CD14-positive monocyte (primary cell): ENCODE measurements around the gene ITIH3. TPM values are rescaled to one million over a fixed set of nuclear protein-coding genes. Genes with fewer than 3 reads are reported as not detected.
"Not testable (repeated sequence)": the region's sequence is repeated elsewhere in the genome, so short reads cannot be mapped to it uniquely, and the experiment has no call there.

Experiments
- DNase-seq, 3 donors: peaks; one replicate each; pipeline ENCODE4 v3.0.0-alpha.2; 2011 to 2022
- H2AFZ ChIP-seq: 2 replicates; pipeline ENCODE4 v1.6.0; 2012; ENCODE audit warnings: mild to moderate bottlenecking, low read depth, low read length, inconsistent platforms; ENCODE audit not compliant: insufficient read depth, poor library complexity, severe bottlenecking
- H3K27ac ChIP-seq, 2 donors: 1 replicate in 1 of 2; 2 replicates in 1 of 2; pipeline ENCODE4 v1.5.1; 2012 to 2013; ENCODE audit warnings: low read length in 2 of 2, control low read depth in 1 of 2, inconsistent platforms in 1 of 2, low read depth in 1 of 2, mild to moderate bottlenecking in 1 of 2
- H3K27me3 ChIP-seq, 2 donors: one replicate each; pipeline versions ENCODE4 v1.6.0 to v1.6.1; 2011 to 2013; ENCODE audit warnings: low read length in 2 of 2; ENCODE audit not compliant: control insufficient read depth in 2 of 2, insufficient read depth in 2 of 2
- H3K36me3 ChIP-seq, 2 donors: replicated peaks in 1 of 2; 1 replicate in 1 of 2; 2 replicates in 1 of 2; pipeline versions ENCODE4 v1.5.1 to v1.6.1; 2012 to 2013; ENCODE audit warnings: low read length in 2 of 2, control low read depth in 1 of 2, inconsistent platforms in 1 of 2, mild to moderate bottlenecking in 1 of 2; ENCODE audit not compliant: insufficient read depth in 2 of 2, control insufficient read depth in 1 of 2
- H3K4me1 ChIP-seq, 2 donors: 1 replicate in 1 of 2; 2 replicates in 1 of 2; pipeline versions ENCODE4 v1.5.1 to v1.6.1; 2012 to 2013; ENCODE audit warnings: low read length in 2 of 2, control low read depth in 1 of 2, inconsistent platforms in 1 of 2, mild to moderate bottlenecking in 1 of 2, moderate library complexity in 1 of 2; ENCODE audit not compliant: insufficient read depth in 2 of 2, control insufficient read depth in 1 of 2
- H3K4me2 ChIP-seq: replicated peaks from 2 replicates; pipeline ENCODE3; 2012; ENCODE audit warnings: low read length, moderate library complexity, mild to moderate bottlenecking; ENCODE audit not compliant: poor library complexity, severe bottlenecking; ENCODE audit errors: extremely low read depth
- H3K4me3 ChIP-seq, 3 experiments: fragments of 200-600 bp in 1 of 3; sonication (generic) in 1 of 3; replicated peaks in 1 of 3; 1 replicate in 2 of 3; 2 replicates in 1 of 3; pipeline ENCODE4 v1.5.1; 2011 to 2013; ENCODE audit warnings: low read length in 3 of 3, mild to moderate bottlenecking in 3 of 3, control low read depth in 2 of 3, low read depth in 2 of 3, inconsistent platforms in 1 of 3, moderate library complexity in 1 of 3
- H3K79me2 ChIP-seq: 2 replicates; pipeline ENCODE4 v1.6.0; 2012; ENCODE audit warnings: mild to moderate bottlenecking, control low read depth, inconsistent platforms, low read length, moderate library complexity; ENCODE audit not compliant: insufficient read depth
- H3K9ac ChIP-seq: 2 replicates; pipeline ENCODE4 v1.6.0; 2017; ENCODE audit warnings: low read length, mild to moderate bottlenecking; ENCODE audit not compliant: insufficient read depth, poor library complexity, severe bottlenecking
- H3K9me3 ChIP-seq, 2 donors: replicated peaks in 1 of 2; 1 replicate in 1 of 2; 2 replicates in 1 of 2; pipeline versions ENCODE4 v1.5.1 to v1.6.1; 2012 to 2013; ENCODE audit warnings: low read length in 2 of 2, control low read depth in 1 of 2; ENCODE audit not compliant: control insufficient read depth in 1 of 2, insufficient read depth in 1 of 2
- H4K20me1 ChIP-seq: 2 replicates; pipeline ENCODE4 v1.6.0; 2012; ENCODE audit warnings: mild to moderate bottlenecking, low read length, control low read depth, moderate library complexity; ENCODE audit not compliant: insufficient read depth
- H3K27ac Mint-ChIP-seq, 7 donors: one replicate each; pipeline ENCODE4 v1.8.0; 2020; ENCODE audit warnings: mild to moderate bottlenecking in 7 of 7, mixed read lengths in 7 of 7, moderate library complexity in 6 of 7, inconsistent platforms in 2 of 7
- H3K27me3 Mint-ChIP-seq, 3 donors: one replicate each; pipeline ENCODE4 v1.8.0; 2021 to 2022; ENCODE audit warnings: low read depth in 3 of 3, mild to moderate bottlenecking in 3 of 3, mixed read lengths in 3 of 3, moderate library complexity in 3 of 3, inconsistent platforms in 1 of 3
- H3K36me3 Mint-ChIP-seq, 2 donors: one replicate each; pipeline ENCODE4 v1.8.0; 2020; ENCODE audit warnings: mixed read lengths in 2 of 2, inconsistent platforms in 1 of 2, mild to moderate bottlenecking in 1 of 2
- H3K4me1 Mint-ChIP-seq: one replicate; pipeline ENCODE4 v1.8.0; 2020; ENCODE audit warnings: mild to moderate bottlenecking, mixed read lengths
- H3K4me3 Mint-ChIP-seq, 2 donors: one replicate each; pipeline ENCODE4 v1.8.0; 2020; ENCODE audit warnings: mild to moderate bottlenecking in 2 of 2, mixed read lengths in 2 of 2, moderate library complexity in 1 of 2
- H3K9me3 Mint-ChIP-seq, 7 donors: one replicate each; pipeline ENCODE4 v1.8.0; 2020 to 2022; ENCODE audit warnings: mixed read lengths in 7 of 7, mild to moderate bottlenecking in 6 of 7, moderate library complexity in 6 of 7, inconsistent platforms in 2 of 7
- whole genome bisulfite sequencing: methylation state at CpG from one replicate; pipeline ENCODE4 v1.1.5; 2013; ENCODE audit warnings: missing lambda C conversion rate; ENCODE audit not compliant: insufficient coverage; 5-methylcytosine and 5-hydroxymethylcytosine counted together
- intact Hi-C, 2 donors: fragments of 100-400 bp; cut with micrococcal nuclease; formaldehyde crosslinking; loops; one replicate each; pipeline versions ENCODE4 v1.15.0 to v1.15.1; 2023
- polyA plus RNA-seq, 3 donors: library from polyadenylated mRNA; depleted of rRNA in 1 of 3; unstranded in 2 of 3; stranded (reverse) in 1 of 3; fragments of 300-500 nt in 2 of 3; fragments of >200 nt in 1 of 3; fragmentation: Illumina TruSeq in 2 of 3; gene quantifications; 1 replicate in 2 of 3; 2 replicates in 1 of 3; pipeline ENCODE4 v1.2.3, GENCODE V29; 2012 to 2021
- TF ChIP-seq, protein P1 (sequence below): fragments of 200-600 bp; IDR thresholded peaks from one replicate; pipeline ENCODE4 v1.8.0; 2022; ENCODE audit warnings: antibody characterized with exemption, mild to moderate bottlenecking

ITIH3 gene
- polyA plus RNA-seq, 3 donors = 0.07 TPM; not detected in 2

DNA sequence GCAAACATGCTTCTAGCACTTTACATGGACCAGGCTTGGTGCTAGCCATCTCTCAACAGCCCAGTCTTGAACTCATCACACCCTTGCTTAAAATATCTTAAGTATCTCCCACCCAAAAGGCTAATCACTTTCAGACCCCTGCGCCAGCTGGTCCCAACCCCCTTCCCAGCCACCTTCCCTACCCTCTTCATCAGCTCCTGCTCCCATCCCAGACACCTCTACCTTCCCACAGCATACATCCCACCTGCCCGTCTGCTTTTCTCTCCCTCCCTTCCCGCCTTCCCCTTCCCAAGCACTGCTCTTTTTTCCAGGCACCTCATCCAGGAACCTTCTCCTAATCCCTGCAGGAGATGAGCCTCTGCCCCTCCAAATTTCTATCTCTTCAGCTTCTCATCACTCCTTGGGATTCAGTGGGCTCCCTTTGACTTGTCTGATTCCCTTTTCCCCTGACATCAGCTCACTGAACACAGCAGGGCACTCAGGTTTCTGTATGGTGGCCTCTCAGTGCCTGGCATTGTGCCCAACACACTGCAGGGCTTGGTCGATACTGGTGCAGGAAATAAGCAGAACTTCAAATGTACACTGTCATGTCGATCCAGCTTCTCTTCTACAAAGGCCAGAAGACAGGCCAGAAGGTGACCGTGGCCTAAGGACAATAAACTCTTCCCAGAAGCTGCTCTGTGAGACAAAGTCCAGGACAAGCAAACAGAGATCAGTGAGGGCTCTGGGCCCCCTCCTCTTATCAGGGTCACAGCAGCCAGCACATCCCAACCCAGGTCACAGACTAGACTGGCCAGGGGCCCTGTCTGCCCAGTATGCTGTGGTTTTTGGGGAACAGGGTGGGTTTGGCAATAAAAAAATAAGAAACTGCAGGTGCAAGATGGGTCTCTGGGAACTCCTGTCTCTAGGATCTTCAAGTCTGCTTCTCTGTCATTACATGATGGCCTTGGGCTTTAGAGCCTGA lies 19.4 kb upstream of the ITIH3 start:
- H3K4me3 Mint-ChIP-seq = peak overlapping the region in 1 of 2 donors; percentile 62
- H3K9me3 Mint-ChIP-seq = peaks cover 0 to 1% (median 0%) of the 10 kb centered on the region in 7 donors
- H3K9ac ChIP-seq = peak overlapping the region; percentile 49

DNA sequence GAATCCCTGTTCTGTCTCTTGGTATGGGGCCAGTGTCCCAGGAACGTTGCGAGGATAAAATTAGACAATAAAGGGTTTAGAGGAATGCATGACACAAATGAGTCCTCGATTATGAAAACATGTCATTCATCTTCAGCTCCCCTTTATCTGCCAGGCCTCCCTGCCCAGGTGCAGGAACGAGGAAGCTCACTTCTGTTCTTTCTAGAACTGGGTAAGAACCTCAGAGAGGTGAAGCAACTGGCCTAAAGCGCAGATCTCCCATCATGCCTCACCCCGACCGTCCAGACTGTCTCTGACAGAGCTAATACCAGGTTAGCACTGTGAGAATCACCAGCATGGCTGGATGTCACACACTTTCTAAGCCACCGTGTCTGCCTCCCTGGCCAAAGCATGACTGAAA lies 18.7 kb upstream of the ITIH3 start:
- H3K9ac ChIP-seq = peak overlapping the region; percentile 49
- 100% methylated on average over 1 of the region's 8 CpGs for WGBS
- H2AFZ ChIP-seq = peak overlapping the region; percentile 69
- DNase-seq = peak in 1 of 3 donors; percentile 11
- H3K27me3 ChIP-seq = no peaks in the 10 kb centered on the region
- H3K4me1 Mint-ChIP-seq = peaks cover 60% of the 10 kb centered on the region
- no peaks in the 10 kb centered on the region for H3K36me3 ChIP-seq
- H3K9me3 Mint-ChIP-seq = peaks cover 0 to 1% (median 0%) of the 10 kb centered on the region in 7 donors
- peaks cover 2 to 13% of the 10 kb centered on the region in 2 donors for H3K36me3 Mint-ChIP-seq
- intact Hi-C loops = no loop called here
- TF ChIP-seq, protein P1, sequence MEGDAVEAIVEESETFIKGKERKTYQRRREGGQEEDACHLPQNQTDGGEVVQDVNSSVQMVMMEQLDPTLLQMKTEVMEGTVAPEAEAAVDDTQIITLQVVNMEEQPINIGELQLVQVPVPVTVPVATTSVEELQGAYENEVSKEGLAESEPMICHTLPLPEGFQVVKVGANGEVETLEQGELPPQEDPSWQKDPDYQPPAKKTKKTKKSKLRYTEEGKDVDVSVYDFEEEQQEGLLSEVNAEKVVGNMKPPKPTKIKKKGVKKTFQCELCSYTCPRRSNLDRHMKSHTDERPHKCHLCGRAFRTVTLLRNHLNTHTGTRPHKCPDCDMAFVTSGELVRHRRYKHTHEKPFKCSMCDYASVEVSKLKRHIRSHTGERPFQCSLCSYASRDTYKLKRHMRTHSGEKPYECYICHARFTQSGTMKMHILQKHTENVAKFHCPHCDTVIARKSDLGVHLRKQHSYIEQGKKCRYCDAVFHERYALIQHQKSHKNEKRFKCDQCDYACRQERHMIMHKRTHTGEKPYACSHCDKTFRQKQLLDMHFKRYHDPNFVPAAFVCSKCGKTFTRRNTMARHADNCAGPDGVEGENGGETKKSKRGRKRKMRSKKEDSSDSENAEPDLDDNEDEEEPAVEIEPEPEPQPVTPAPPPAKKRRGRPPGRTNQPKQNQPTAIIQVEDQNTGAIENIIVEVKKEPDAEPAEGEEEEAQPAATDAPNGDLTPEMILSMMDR = no peak
- no peak overlapping the region for H3K4me3 ChIP-seq
- peaks cover 60 to 62% of the 10 kb centered on the region in 2 donors for H3K4me1 ChIP-seq
- peaks cover 0 to 4% (median 0%) of the 10 kb centered on the region in 3 donors for H3K27me3 Mint-ChIP-seq
- H3K79me2 ChIP-seq = no peaks in the 10 kb centered on the region
- no peak overlapping the region for H3K4me3 Mint-ChIP-seq
- H4K20me1 ChIP-seq = no peaks in the 10 kb centered on the region
- no peak overlapping the region for H3K4me2 ChIP-seq
- H3K27ac ChIP-seq = peak overlapping the region; percentile 74 to 89
- H3K9me3 ChIP-seq = no peaks in the 10 kb centered on the region
- H3K27ac Mint-ChIP-seq = peak overlapping the region; percentile 81 to 95 (median 93)

More for the DNA sequence above, 19.4 kb upstream of the ITIH3 start:
- H2AFZ ChIP-seq = peak overlapping the region; percentile 69
- no peak overlapping the region for H3K4me3 ChIP-seq
- Mint-ChIP-seq H3K4me1 (peaks cover 55% of the 10 kb centered on the region), H3K27me3 (peaks cover 0 to 4% (median 0%) of the 10 kb centered on the region in 3 donors), H3K36me3 (peaks cover 2 to 13% of the 10 kb centered on the region in 2 donors), H3K27ac (peak overlapping the region; percentile 81 to 95 (median 93))
- TF ChIP-seq, protein P1 = no peak
- no peaks in the 10 kb centered on the region for H3K36me3 ChIP-seq
- H3K4me1 ChIP-seq = peaks cover 54 to 57% of the 10 kb centered on the region in 2 donors
- peaks cover 4% of the 10 kb centered on the region for H3K79me2 ChIP-seq
- H3K4me2 ChIP-seq = no peak overlapping the region
- WGBS = 48% methylated on average over 5 of the region's 6 CpGs
- H3K27me3 ChIP-seq = no peaks in the 10 kb centered on the region
- peak; percentile 62 to 65 (median 64) for DNase-seq
- H3K9me3 ChIP-seq = no peaks in the 10 kb centered on the region
- intact Hi-C loops = no loop called here
- H4K20me1 ChIP-seq = no peaks in the 10 kb centered on the region
- H3K27ac ChIP-seq = peak overlapping the region; percentile 74 to 89

DNA sequence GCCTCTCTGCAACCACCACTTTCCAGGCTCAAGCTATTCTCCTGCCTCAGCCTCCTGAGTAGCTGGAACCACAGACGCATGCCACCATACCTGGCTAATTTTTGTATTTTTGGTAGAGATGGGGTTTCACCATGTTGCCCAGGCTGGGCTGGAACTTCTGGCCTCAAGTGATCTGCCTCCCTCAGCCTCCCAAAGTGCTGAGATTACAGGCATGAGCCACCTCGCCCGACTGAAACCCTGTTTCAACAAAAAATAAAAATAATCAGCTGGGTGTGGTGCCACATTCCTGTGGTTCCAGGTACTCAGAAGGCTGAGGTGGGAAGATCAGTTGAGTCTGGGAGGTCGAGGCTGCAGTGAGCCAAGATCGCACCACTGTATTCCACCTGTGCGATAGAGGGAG lies 18.1 kb upstream of the ITIH3 start:
- H3K4me3 Mint-ChIP-seq, H4K20me1 ChIP-seq, H3K9me3 Mint-ChIP-seq, DNase-seq, H3K79me2 ChIP-seq, intact Hi-C loops, H3K27me3 Mint-ChIP-seq, H3K36me3 ChIP-seq, H3K27me3 ChIP-seq, H3K9ac ChIP-seq, H2AFZ ChIP-seq, H3K4me2 ChIP-seq, H3K9me3 ChIP-seq, H3K4me3 ChIP-seq: not testable (repeated sequence)
- H3K27ac ChIP-seq = peak overlapping the region in 1 of 2 donors; percentile 89
- Mint-ChIP-seq H3K27ac (peak overlapping the region in 5 of 7 donors; percentile 30 to 95 (median 74)), H3K36me3 (peaks cover 2 to 13% of the 10 kb centered on the region in 2 donors), H3K4me1 (peaks cover 60% of the 10 kb centered on the region)
- H3K4me1 ChIP-seq = peaks cover 56 to 62% of the 10 kb centered on the region in 2 donors
- WGBS = 87% methylated on average over 3 of the region's 6 CpGs
